ENCODE results near the gene DEPP1.

GRCh38 chr10:44990302-44990655 lies 11.7 kb upstream of the DEPP1 start:
- TF ChIP-seq POLR2A (IDR thresholded peaks at IDR 0.05; ENCODE audit: extremely low read depth, insufficient read length) = no peak
- TF ChIP-seq, protein P1, sequence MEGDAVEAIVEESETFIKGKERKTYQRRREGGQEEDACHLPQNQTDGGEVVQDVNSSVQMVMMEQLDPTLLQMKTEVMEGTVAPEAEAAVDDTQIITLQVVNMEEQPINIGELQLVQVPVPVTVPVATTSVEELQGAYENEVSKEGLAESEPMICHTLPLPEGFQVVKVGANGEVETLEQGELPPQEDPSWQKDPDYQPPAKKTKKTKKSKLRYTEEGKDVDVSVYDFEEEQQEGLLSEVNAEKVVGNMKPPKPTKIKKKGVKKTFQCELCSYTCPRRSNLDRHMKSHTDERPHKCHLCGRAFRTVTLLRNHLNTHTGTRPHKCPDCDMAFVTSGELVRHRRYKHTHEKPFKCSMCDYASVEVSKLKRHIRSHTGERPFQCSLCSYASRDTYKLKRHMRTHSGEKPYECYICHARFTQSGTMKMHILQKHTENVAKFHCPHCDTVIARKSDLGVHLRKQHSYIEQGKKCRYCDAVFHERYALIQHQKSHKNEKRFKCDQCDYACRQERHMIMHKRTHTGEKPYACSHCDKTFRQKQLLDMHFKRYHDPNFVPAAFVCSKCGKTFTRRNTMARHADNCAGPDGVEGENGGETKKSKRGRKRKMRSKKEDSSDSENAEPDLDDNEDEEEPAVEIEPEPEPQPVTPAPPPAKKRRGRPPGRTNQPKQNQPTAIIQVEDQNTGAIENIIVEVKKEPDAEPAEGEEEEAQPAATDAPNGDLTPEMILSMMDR (IDR thresholded peaks at IDR 0.05; ENCODE audit: low read depth, low read length) = no peak
- TF ChIP-seq MYC (IDR thresholded peaks at IDR 0.05; ENCODE audit: low read depth, low read length) = no peak
- TF ChIP-seq MAX (IDR thresholded peaks at IDR 0.05; ENCODE audit: low read depth, low read length) = no peak
